ENCODE data around the gene CLCN4.

The CLCN4 gene

GRCh38 chrX:10286195-10286594, 129.4 kb downstream of the CLCN4 start:
- H3K4me1 Mint-ChIP-seq (ENCODE audit: low read depth) = no peaks in the 10 kb centered on the region
- H3K27me3 Mint-ChIP-seq (ENCODE audit: low read depth) = no peaks in the 10 kb centered on the region
- no peaks in the 10 kb centered on the region for H3K36me3 Mint-ChIP-seq (ENCODE audit: low read depth)
- no peak overlapping the region for H3K4me3 Mint-ChIP-seq
- no peak for DNase-seq (ENCODE audit: low spot score)
- no peaks in the 10 kb centered on the region for H3K9me3 Mint-ChIP-seq
- no peak overlapping the region for H3K27ac Mint-ChIP-seq
